Right lung (tissue), 5 donors: ENCODE results near the gene IMMT. TPM values are rescaled to one million over a fixed set of nuclear protein-coding genes. Genes with fewer than 3 reads are reported as not detected.

Experiments used
- DNase-seq, 2 donors: peaks; one replicate each; pipeline ENCODE4 v3.0.0-alpha.2; 2013
- polyA plus RNA-seq, 5 donors: library from polyadenylated mRNA; unstranded; fragments of 120-200 nt; gene quantifications; one replicate each; pipeline versions ENCODE4 v1.2.1 to v1.2.3, GENCODE V29; 2013; ENCODE audit warnings: inconsistent platforms in 1 of 5, low replicate concordance in 1 of 5; ENCODE audit not compliant: insufficient read length in 5 of 5, insufficient read depth in 1 of 5

The IMMT gene
- polyA plus RNA-seq, 5 donors = 78.1 to 84.8 (median 79.6) TPM

GRCh38 chr2:86226636-86227520, 31.6 kb upstream of the IMMT start:
- DNase-seq = no peak

GRCh38 chr2:86226070-86226469, 30.8 kb upstream of the IMMT start:
- DNase-seq = no peak

GRCh38 chr2:86225581-86225980, 30.3 kb upstream of the IMMT start:
- DNase-seq = peak in 1 of 2 donors; percentile 33

- DNase-seq = no peak
Observed at GRCh38 chr2:86224645-86225355, 29.5 kb upstream of the IMMT start.

- no peak for DNase-seq
Observed at GRCh38 chr2:86223927-86224560, 28.8 kb upstream of the IMMT start.

GRCh38 chr2:86223140-86223926, 28.1 kb upstream of the IMMT start:
- no peak for DNase-seq

GRCh38 chr2:86221066-86221684, 25.9 kb upstream of the IMMT start:
- no peak for DNase-seq

- DNase-seq = no peak
Observed at GRCh38 chr2:86219896-86220295, 24.6 kb upstream of the IMMT start.

- DNase-seq = no peak
Observed at GRCh38 chr2:86218124-86218523, 22.9 kb upstream of the IMMT start.

GRCh38 chr2:86216575-86217555, 21.6 kb upstream of the IMMT start:
- DNase-seq = no peak

- no peak for DNase-seq
Observed at GRCh38 chr2:86214503-86214832, 19.2 kb upstream of the IMMT start.

- no peak for DNase-seq
Observed at GRCh38 chr2:86213699-86214502, 18.6 kb upstream of the IMMT start.

GRCh38 chr2:86213056-86213455, 17.8 kb upstream of the IMMT start:
- no peak for DNase-seq

- no peak for DNase-seq
Observed at GRCh38 chr2:86211796-86212188, 16.5 kb upstream of the IMMT start.

GRCh38 chr2:86211033-86211795, 16.0 kb upstream of the IMMT start:
- DNase-seq = no peak

- DNase-seq = no peak
Observed at GRCh38 chr2:86204458-86204857, 9.2 kb upstream of the IMMT start.

GRCh38 chr2:86203614-86204013, 8.4 kb upstream of the IMMT start:
- no peak for DNase-seq

- DNase-seq = no peak
Observed at GRCh38 chr2:86202702-86203101, 7.4 kb upstream of the IMMT start.

GRCh38 chr2:86202336-86202692, 7.1 kb upstream of the IMMT start:
- no peak for DNase-seq
